ENCODE measurements around the gene CD22. TPM values are rescaled to one million over a fixed set of nuclear protein-coding genes. Genes with fewer than 3 reads are reported as not detected.
"Not testable (repeated sequence)": the region's sequence is repeated elsewhere in the genome, so short reads cannot be mapped to it uniquely, and the experiment has no call there.

The CD22 gene
- total RNA-seq, 4 donors from 2014 or later: not detected

- WGBS: 29% methylated on average over 18 of the region's 18 CpGs
- H3K9me3 ChIP-seq: no peaks in the 10 kb centered on the region
- peaks cover 11% of the 10 kb centered on the region for H3K4me1 ChIP-seq
- TF ChIP-seq, protein P1, sequence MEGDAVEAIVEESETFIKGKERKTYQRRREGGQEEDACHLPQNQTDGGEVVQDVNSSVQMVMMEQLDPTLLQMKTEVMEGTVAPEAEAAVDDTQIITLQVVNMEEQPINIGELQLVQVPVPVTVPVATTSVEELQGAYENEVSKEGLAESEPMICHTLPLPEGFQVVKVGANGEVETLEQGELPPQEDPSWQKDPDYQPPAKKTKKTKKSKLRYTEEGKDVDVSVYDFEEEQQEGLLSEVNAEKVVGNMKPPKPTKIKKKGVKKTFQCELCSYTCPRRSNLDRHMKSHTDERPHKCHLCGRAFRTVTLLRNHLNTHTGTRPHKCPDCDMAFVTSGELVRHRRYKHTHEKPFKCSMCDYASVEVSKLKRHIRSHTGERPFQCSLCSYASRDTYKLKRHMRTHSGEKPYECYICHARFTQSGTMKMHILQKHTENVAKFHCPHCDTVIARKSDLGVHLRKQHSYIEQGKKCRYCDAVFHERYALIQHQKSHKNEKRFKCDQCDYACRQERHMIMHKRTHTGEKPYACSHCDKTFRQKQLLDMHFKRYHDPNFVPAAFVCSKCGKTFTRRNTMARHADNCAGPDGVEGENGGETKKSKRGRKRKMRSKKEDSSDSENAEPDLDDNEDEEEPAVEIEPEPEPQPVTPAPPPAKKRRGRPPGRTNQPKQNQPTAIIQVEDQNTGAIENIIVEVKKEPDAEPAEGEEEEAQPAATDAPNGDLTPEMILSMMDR (IDR thresholded peaks at IDR 0.05): no peak
- TF ChIP-seq POLR2AphosphoS5 (IDR thresholded peaks at IDR 0.05) (no peak), POLR2A (IDR thresholded peaks at IDR 0.05) (no peak), EP300 (IDR thresholded peaks at IDR 0.05) (no peak)
- H3K4me3 ChIP-seq: no peak within 1 kb of the TSS
- H3K36me3 ChIP-seq: no peaks in the 10 kb centered on the region
- peaks cover 25% of the 10 kb centered on the region for H3K27me3 ChIP-seq
- DNase-seq (ENCODE audit: low spot score in 2 of 2): peak; percentile 8 to 68
- no peak within 1 kb of the TSS for H3K27ac ChIP-seq
Observed at GRCh38 chr19:35357867-35358573, 29.0 kb downstream of the CD22 start, which contains the start of gene FFAR3. TSS of gene FFAR3 (plus strand) at chr19:35358460. CDS start at chr19:35358891, 431 bp downstream.

DNA sequence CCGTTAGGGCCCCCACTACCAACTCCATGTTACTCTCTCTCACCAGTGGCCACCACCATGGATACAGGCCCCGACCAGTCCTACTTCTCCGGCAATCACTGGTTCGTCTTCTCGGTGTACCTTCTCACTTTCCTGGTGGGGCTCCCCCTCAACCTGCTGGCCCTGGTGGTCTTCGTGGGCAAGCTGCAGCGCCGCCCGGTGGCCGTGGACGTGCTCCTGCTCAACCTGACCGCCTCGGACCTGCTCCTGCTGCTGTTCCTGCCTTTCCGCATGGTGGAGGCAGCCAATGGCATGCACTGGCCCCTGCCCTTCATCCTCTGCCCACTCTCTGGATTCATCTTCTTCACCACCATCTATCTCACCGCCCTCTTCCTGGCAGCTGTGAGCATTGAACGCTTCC is 29.8 kb downstream of the CD22 start:
- peak; percentile 5 to 41 for DNase-seq (ENCODE audit: low spot score in 2 of 2)
- H3K27me3 ChIP-seq: peaks cover 23% of the 10 kb centered on the region
- WGBS: 70% methylated on average over 4 of the region's 16 CpGs
- H3K9me3 ChIP-seq, H3K4me3 ChIP-seq, H3K4me1 ChIP-seq, H3K36me3 ChIP-seq, H3K27ac ChIP-seq: not testable (repeated sequence)

DNA sequence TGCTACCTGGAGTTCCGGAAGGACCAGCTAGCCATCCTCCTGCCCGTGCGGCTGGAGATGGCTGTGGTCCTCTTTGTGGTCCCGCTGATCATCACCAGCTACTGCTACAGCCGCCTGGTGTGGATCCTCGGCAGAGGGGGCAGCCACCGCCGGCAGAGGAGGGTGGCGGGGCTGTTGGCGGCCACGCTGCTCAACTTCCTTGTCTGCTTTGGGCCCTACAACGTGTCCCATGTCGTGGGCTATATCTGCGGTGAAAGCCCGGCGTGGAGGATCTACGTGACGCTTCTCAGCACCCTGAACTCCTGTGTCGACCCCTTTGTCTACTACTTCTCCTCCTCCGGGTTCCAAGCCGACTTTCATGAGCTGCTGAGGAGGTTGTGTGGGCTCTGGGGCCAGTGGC is 30.4 kb downstream of the CD22 start:
- 76% methylated on average over 4 of the region's 21 CpGs for WGBS
- DNase-seq (ENCODE audit: low spot score in 2 of 2): peak; percentile 22 to 52

GRCh38 chr19:35360081-35360480 is 31.1 kb downstream of the CD22 start:
- peaks cover 20% of the 10 kb centered on the region for H3K27me3 ChIP-seq
- WGBS: no CpG with 5 or more reads among the region's 5 CpGs
- H3K27ac ChIP-seq, H3K4me3 ChIP-seq, H3K9me3 ChIP-seq, H3K4me1 ChIP-seq, H3K36me3 ChIP-seq: not testable (repeated sequence)
- DNase-seq (ENCODE audit: low spot score in 2 of 2): peak; percentile 14 to 29

More for the DNA sequence above, 30.4 kb downstream of the CD22 start:
- not testable (repeated sequence) for H3K27ac ChIP-seq, H3K4me1 ChIP-seq, H3K4me3 ChIP-seq, H3K36me3 ChIP-seq, H3K9me3 ChIP-seq
- H3K27me3 ChIP-seq: peaks cover 23% of the 10 kb centered on the region

GRCh38 chr19:35360880-35361420 is 32.0 kb downstream of the CD22 start:
- H3K4me3 ChIP-seq: no peak overlapping the region
- WGBS: 46% methylated on average over 4 of the region's 5 CpGs
- no peaks in the 10 kb centered on the region for H3K9me3 ChIP-seq
- H3K27me3 ChIP-seq: peaks cover 12% of the 10 kb centered on the region
- TF ChIP-seq POLR2A (IDR thresholded peaks at IDR 0.05) (no peak), POLR2AphosphoS5 (IDR thresholded peaks at IDR 0.05) (no peak), EP300 (IDR thresholded peaks at IDR 0.05) (no peak)
- TF ChIP-seq, protein P1 (IDR thresholded peaks at IDR 0.05): no peak
- DNase-seq (ENCODE audit: low spot score in 2 of 2): peak; percentile 16 to 44
- no peak overlapping the region for H3K27ac ChIP-seq
- peaks cover 9% of the 10 kb centered on the region for H3K4me1 ChIP-seq
- H3K36me3 ChIP-seq: no peaks in the 10 kb centered on the region

DNA sequence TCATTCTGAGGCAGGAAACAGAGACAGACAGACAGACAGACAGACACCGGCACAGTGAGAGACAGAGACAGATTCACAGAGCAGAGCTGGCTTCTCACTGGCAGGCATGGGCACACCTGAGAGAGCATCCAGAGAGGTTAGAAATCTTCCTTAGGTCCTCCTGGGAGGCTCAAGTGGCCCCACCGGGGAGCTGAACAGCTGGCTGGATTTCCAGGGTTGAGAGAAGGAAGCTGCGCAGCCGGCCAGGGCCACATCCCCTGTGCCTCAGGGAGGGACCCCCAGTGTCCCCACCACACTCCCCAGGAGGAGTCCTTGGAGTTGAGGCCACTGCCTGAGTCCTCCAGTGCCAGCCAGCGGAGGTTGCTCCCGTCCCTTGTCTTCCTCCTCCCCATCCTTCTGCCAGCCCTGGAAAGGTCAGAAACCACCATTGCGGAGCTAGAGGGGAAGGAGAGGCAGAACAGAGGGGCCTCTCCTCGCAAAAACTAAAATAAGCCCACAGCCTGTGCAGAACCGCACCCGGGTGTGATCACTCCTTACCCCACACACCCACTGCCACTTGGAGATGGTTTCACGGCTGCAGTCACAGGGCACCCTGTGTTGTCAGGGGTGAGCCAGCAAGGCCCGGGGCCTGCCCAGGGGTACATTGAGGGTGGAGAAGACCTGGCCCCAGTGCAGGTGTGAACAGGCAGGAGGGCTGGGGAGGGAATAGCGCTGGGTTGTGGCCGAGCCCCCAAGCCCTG is 33.4 kb downstream of the CD22 start:
- H3K36me3 ChIP-seq: no peaks in the 10 kb centered on the region
- peaks cover 8% of the 10 kb centered on the region for H3K27me3 ChIP-seq
- no peaks in the 10 kb centered on the region for H3K9me3 ChIP-seq
- TF ChIP-seq EP300 (IDR thresholded peaks at IDR 0.05) (no peak), POLR2A (IDR thresholded peaks at IDR 0.05) (no peak), POLR2AphosphoS5 (IDR thresholded peaks at IDR 0.05) (no peak)
- TF ChIP-seq, protein P1 (IDR thresholded peaks at IDR 0.05): no peak
- WGBS: 55% methylated on average over 8 of the region's 14 CpGs
- H3K4me1 ChIP-seq: peaks cover 9% of the 10 kb centered on the region
- H3K27ac ChIP-seq: no peak overlapping the region
- H3K4me3 ChIP-seq: no peak overlapping the region
- DNase-seq (ENCODE audit: low spot score in 2 of 2): peak in 1 of 2 donors; percentile 53

All from suprapubic skin (tissue), 4 donors.